Astrocyte (in vitro differentiated cells and primary cell): ENCODE results near the gene TMPRSS6.

Source experiments
- CTCF ChIP-seq: IDR thresholded peaks from 2 replicates; pipeline ENCODE4 v1.5.1; 2011; ENCODE audit warnings: low read depth, mild to moderate bottlenecking, inconsistent platforms, low read length, moderate library complexity; ENCODE audit not compliant: insufficient read depth
- EZH2 ChIP-seq: IDR thresholded peaks from 2 replicates; pipeline ENCODE4 v1.6.1; 2012; ENCODE audit warnings: mild to moderate bottlenecking, low read length, inconsistent platforms; ENCODE audit not compliant: insufficient read depth

- TF ChIP-seq CTCF: no peak
- no peak for TF ChIP-seq EZH2
Observed at GRCh38 chr22:37103151-37103550, 6.4 kb downstream of the TMPRSS6 start.
